Fibroblast of pulmonary artery (primary cell): ENCODE measurements around the gene IFT57.

Source experiments
- DNase-seq: peaks from one replicate; pipeline ENCODE4 v3.0.0-alpha.2; 2010; ENCODE audit warnings: low read depth
- H3K4me3 ChIP-seq: replicated peaks from 2 replicates; pipeline ENCODE4 v1.5.1; 2011; ENCODE audit warnings: low read depth, mild to moderate bottlenecking, control low read depth, low read length, moderate library complexity
- CTCF ChIP-seq: IDR thresholded peaks from 2 replicates; pipeline ENCODE4 v1.5.1; 2011; ENCODE audit warnings: mild to moderate bottlenecking, control low read depth, low read length, inconsistent platforms; ENCODE audit errors: missing control alignments

The IFT57 gene

GRCh38 chr3:108131475-108132134, 90.6 kb downstream of the IFT57 start:
- no peak for DNase-seq
- H3K4me3 ChIP-seq: no peak overlapping the region
- no peak for TF ChIP-seq CTCF

- peak; percentile 73 for DNase-seq
- no peak for TF ChIP-seq CTCF
- H3K4me3 ChIP-seq: no peak overlapping the region
These were observed 91.3 kb downstream of the IFT57 start for GRCh38 chr3:108130701-108131474.

GRCh38 chr3:108130236-108130635, 92.0 kb downstream of the IFT57 start:
- H3K4me3 ChIP-seq: no peak overlapping the region
- TF ChIP-seq CTCF: no peak

GRCh38 chr3:108127301-108127988, 94.8 kb downstream of the IFT57 start:
- peak; percentile 7 for DNase-seq
- no peak for TF ChIP-seq CTCF
- no peak overlapping the region for H3K4me3 ChIP-seq

More at GRCh38 chr3:108130236-108130635, 92.0 kb downstream of the IFT57 start:
- no peak for DNase-seq

GRCh38 chr3:108126348-108126747, 95.9 kb downstream of the IFT57 start:
- no peak for TF ChIP-seq CTCF
- no peak for DNase-seq
- H3K4me3 ChIP-seq: no peak overlapping the region

- no peak overlapping the region for H3K4me3 ChIP-seq
- DNase-seq: no peak
- no peak for TF ChIP-seq CTCF
These were observed 96.6 kb downstream of the IFT57 start for GRCh38 chr3:108125550-108126071.
